Measurements from ENCODE around the gene ZSWIM7.

DNA sequence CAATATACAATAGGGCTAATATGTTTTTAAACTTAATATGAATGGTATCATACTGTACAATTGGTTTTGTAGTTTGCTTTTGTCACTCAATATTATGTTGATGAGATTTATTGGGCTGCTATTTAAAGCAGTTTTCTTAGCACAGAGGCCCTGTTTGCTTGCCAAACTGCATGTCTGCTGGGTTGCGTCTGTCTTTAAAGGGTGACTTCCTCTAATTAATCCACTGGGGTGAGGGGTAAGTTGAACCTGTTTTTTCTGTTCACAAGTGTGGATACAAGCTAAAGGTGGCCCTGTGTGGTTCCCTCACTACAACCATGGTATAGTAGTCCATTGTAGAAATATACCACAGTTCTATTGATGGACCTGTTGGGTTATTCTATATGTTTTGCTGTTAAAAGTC, 19.8 kb upstream of the ZSWIM7 start:
- TF ChIP-seq POLR2A (IDR thresholded peaks at IDR 0.05), result no peak
- TF ChIP-seq, protein P1, sequence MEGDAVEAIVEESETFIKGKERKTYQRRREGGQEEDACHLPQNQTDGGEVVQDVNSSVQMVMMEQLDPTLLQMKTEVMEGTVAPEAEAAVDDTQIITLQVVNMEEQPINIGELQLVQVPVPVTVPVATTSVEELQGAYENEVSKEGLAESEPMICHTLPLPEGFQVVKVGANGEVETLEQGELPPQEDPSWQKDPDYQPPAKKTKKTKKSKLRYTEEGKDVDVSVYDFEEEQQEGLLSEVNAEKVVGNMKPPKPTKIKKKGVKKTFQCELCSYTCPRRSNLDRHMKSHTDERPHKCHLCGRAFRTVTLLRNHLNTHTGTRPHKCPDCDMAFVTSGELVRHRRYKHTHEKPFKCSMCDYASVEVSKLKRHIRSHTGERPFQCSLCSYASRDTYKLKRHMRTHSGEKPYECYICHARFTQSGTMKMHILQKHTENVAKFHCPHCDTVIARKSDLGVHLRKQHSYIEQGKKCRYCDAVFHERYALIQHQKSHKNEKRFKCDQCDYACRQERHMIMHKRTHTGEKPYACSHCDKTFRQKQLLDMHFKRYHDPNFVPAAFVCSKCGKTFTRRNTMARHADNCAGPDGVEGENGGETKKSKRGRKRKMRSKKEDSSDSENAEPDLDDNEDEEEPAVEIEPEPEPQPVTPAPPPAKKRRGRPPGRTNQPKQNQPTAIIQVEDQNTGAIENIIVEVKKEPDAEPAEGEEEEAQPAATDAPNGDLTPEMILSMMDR (IDR thresholded peaks at IDR 0.05), result no peak

Measured in testis (tissue), 2 donors.